HEK293T (cell line): Measurements from ENCODE around the gene LNX1.
A peak's percentile ranks its signal among the peaks of the same experiment; 100 is the strongest.

Source experiments
- CTCF ChIA-PET: fragments of 350-600 bp; formaldehyde crosslinking; extraction: SDS; loops from one replicate; lab custom pipeline; 2021; ENCODE audit warnings: antibody characterized with exemption, inconsistent platforms; lab: Yijun Ruan, JAX
- POLR2A ChIA-PET: fragments of 350-600 bp; formaldehyde crosslinking; extraction: SDS; loops from one replicate; lab custom pipeline; 2020; ENCODE audit warnings: antibody characterized with exemption, inconsistent platforms; lab: Yijun Ruan, JAX
- DNase-seq: peaks from one replicate; pipeline ENCODE4 v3.0.0; 2012; ENCODE audit warnings: mixed read lengths; ENCODE audit errors: extremely low spot score
- ARNT ChIP-seq: fragments of 450-650 bp; IDR thresholded peaks from 2 replicates; pipeline ENCODE4 v1.6.1; 2017; ENCODE audit warnings: mild to moderate bottlenecking
- BHLHE40 ChIP-seq: fragments of 450-650 bp; IDR thresholded peaks from 2 replicates; pipeline ENCODE4 v1.6.1; 2016; ENCODE audit warnings: mild to moderate bottlenecking, moderate library complexity, borderline replicate concordance
- CTBP1 ChIP-seq: fragments of 450-650 bp; IDR thresholded peaks from 2 replicates; pipeline ENCODE4 v1.6.1; 2016; ENCODE audit warnings: borderline replicate concordance
- ELF4 ChIP-seq: fragments of 450-650 bp; IDR thresholded peaks from 2 replicates; pipeline ENCODE4 v1.6.1; 2017; ENCODE audit warnings: antibody characterized with exemption
- FOXA1 ChIP-seq: fragments of 450-650 bp; IDR thresholded peaks from 2 replicates; pipeline ENCODE4 v1.6.1; 2016; ENCODE audit warnings: mild to moderate bottlenecking
- FOXK2 ChIP-seq: fragments of 450-650 bp; IDR thresholded peaks from 2 replicates; pipeline ENCODE4 v1.6.1; 2016; ENCODE audit warnings: mild to moderate bottlenecking
- FOXM1 ChIP-seq: fragments of 450-650 bp; IDR thresholded peaks from 2 replicates; pipeline ENCODE4 v1.6.1; 2017; ENCODE audit warnings: mild to moderate bottlenecking, borderline replicate concordance
- HDGF ChIP-seq: fragments of 450-650 bp; IDR thresholded peaks from 2 replicates; pipeline ENCODE4 v1.6.1; 2017; ENCODE audit warnings: antibody characterized with exemption, borderline replicate concordance
- L3MBTL2 ChIP-seq: fragments of 450-650 bp; conservative IDR thresholded peaks from 2 replicates; pipeline ENCODE4 v1.6.1; 2016; ENCODE audit warnings: mild to moderate bottlenecking
- LEF1 ChIP-seq: fragments of 450-650 bp; IDR thresholded peaks from 2 replicates; pipeline ENCODE4 v1.6.1; 2017; ENCODE audit warnings: mild to moderate bottlenecking, borderline replicate concordance
- NFRKB ChIP-seq: fragments of 450-650 bp; IDR thresholded peaks from 2 replicates; pipeline ENCODE4 v1.6.1; 2016; ENCODE audit warnings: mild to moderate bottlenecking, moderate library complexity
- PKNOX1 ChIP-seq: fragments of 450-650 bp; IDR thresholded peaks from 2 replicates; pipeline ENCODE4 v1.6.1; 2016
- SP1 ChIP-seq: fragments of 450-650 bp; IDR thresholded peaks from 2 replicates; pipeline ENCODE4 v1.6.1; 2017
- SUZ12 ChIP-seq: fragments of 450-650 bp; IDR thresholded peaks from 2 replicates; pipeline ENCODE4 v1.6.1; 2016; ENCODE audit warnings: mild to moderate bottlenecking
- TARDBP ChIP-seq: fragments of 450-650 bp; IDR thresholded peaks from 2 replicates; pipeline ENCODE4 v1.6.1; 2016
- ZNF384 ChIP-seq: fragments of 450-650 bp; IDR thresholded peaks from 2 replicates; pipeline ENCODE4 v1.6.1; 2016

The LNX1 gene

GRCh38 chr4:53545942-53546581, 45.2 kb downstream of the LNX1 start:
- CTCF ChIA-PET = interaction anchor here (0.7 kb wide), 1 partner anchor 56 kb away, joined by 9 read pairs; no protein-coding TSS in a partner anchor
- POLR2A ChIA-PET = no interaction called here
- TF ChIP-seq L3MBTL2 = no peak
- TF ChIP-seq ELF4 = no peak
- TF ChIP-seq FOXK2 = no peak
- TF ChIP-seq TARDBP = no peak
- no peak for TF ChIP-seq CTBP1
- TF ChIP-seq PKNOX1 = no peak
- no peak for TF ChIP-seq ZNF384
- no peak for TF ChIP-seq HDGF
- TF ChIP-seq SP1 = no peak
- TF ChIP-seq BHLHE40 = no peak
- TF ChIP-seq SUZ12 = no peak
- no peak for TF ChIP-seq ARNT
- no peak for TF ChIP-seq FOXM1
- no peak for TF ChIP-seq LEF1
- no peak for TF ChIP-seq NFRKB
- no peak for TF ChIP-seq FOXA1
- DNase-seq = no peak

GRCh38 chr4:53545273-53545672, 46.0 kb downstream of the LNX1 start:
- DNase-seq = no peak
- no peak for TF ChIP-seq PKNOX1
- TF ChIP-seq HDGF = no peak
- no peak for TF ChIP-seq SP1
- no peak for TF ChIP-seq CTBP1
- no peak for TF ChIP-seq TARDBP
- TF ChIP-seq ZNF384 = no peak
- TF ChIP-seq L3MBTL2 = no peak
- no peak for TF ChIP-seq LEF1
- no peak for TF ChIP-seq ELF4
- no peak for TF ChIP-seq BHLHE40
- no peak for TF ChIP-seq NFRKB
- TF ChIP-seq FOXM1 = no peak
- TF ChIP-seq ARNT = no peak
- TF ChIP-seq FOXK2 = no peak
- TF ChIP-seq FOXA1 = no peak
- TF ChIP-seq SUZ12 = no peak
- ChIA-PET CTCF (no interaction called here), POLR2A (no interaction called here)

GRCh38 chr4:53543561-53543960, 47.7 kb downstream of the LNX1 start:
- ChIA-PET POLR2A (no interaction called here), CTCF (no interaction called here)
- TF ChIP-seq FOXA1 = no peak
- no peak for DNase-seq

GRCh38 chr4:53541577-53542206, 49.6 kb downstream of the LNX1 start:
- CTCF ChIA-PET = interaction anchor here (0.6 kb wide), 1 partner anchor 1267 kb away, joined by 3 read pairs; no protein-coding TSS in a partner anchor
- POLR2A ChIA-PET = no interaction called here
- DNase-seq = no peak

GRCh38 chr4:53538756-53539155, 52.5 kb downstream of the LNX1 start:
- CTCF ChIA-PET = no interaction called here
- TF ChIP-seq LEF1 = no peak
- TF ChIP-seq FOXM1 = no peak
- TF ChIP-seq SUZ12 = no peak
- no peak for TF ChIP-seq FOXK2
- no peak for DNase-seq
- POLR2A ChIA-PET = no interaction called here

More at GRCh38 chr4:53541577-53542206, 49.6 kb downstream of the LNX1 start:
- TF ChIP-seq PKNOX1 (peak; percentile 23; the same call in 1 of the 2 replicates), L3MBTL2 (no peak), HDGF (no peak)

GRCh38 chr4:53537606-53538005, 53.7 kb downstream of the LNX1 start:
- ChIA-PET CTCF (no interaction called here), POLR2A (no interaction called here)
- no peak for DNase-seq
- TF ChIP-seq ARNT (no peak), NFRKB (no peak), FOXK2 (no peak), ELF4 (no peak), TARDBP (no peak), L3MBTL2 (no peak), ZNF384 (no peak)
